GM19099 (cell line): ENCODE measurements around the gene KIF3A.

ENCODE experiments used
- POLR2A ChIP-seq: IDR thresholded peaks from 3 replicates; pipeline ENCODE4 v1.6.1; 2011; ENCODE audit warnings: low read depth; ENCODE audit not compliant: insufficient read length; ENCODE audit errors: extremely low read depth

KIF3A gene

GRCh38 chr5:132736853-132737833, at the start of gene KIF3A:
KIF3A (minus strand) TSS chr5:132737546; CDS start chr5:132737419, 127 bp downstream.
- TF ChIP-seq POLR2A, result peak; percentile 72

- no peak for TF ChIP-seq POLR2A
These were observed 49.7 kb upstream of the KIF3A start for GRCh38 chr5:132787076-132787475.

GRCh38 chr5:132785864-132786263, 48.5 kb upstream of the KIF3A start:
- no peak for TF ChIP-seq POLR2A

- no peak for TF ChIP-seq POLR2A
These were observed 48.0 kb upstream of the KIF3A start for GRCh38 chr5:132785365-132785764.

GRCh38 chr5:132782101-132782500, 44.8 kb upstream of the KIF3A start:
- TF ChIP-seq POLR2A, result no peak

GRCh38 chr5:132781029-132781428, 43.7 kb upstream of the KIF3A start:
- TF ChIP-seq POLR2A, result no peak

- TF ChIP-seq POLR2A, result no peak
These were observed 43.2 kb upstream of the KIF3A start for GRCh38 chr5:132780577-132780976.

- no peak for TF ChIP-seq POLR2A
These were observed 42.6 kb upstream of the KIF3A start for GRCh38 chr5:132779961-132780360.

- no peak for TF ChIP-seq POLR2A
These were observed 41.5 kb upstream of the KIF3A start for GRCh38 chr5:132778856-132779255.

- TF ChIP-seq POLR2A, result no peak
These were observed 40.8 kb upstream of the KIF3A start for GRCh38 chr5:132778129-132778528.

GRCh38 chr5:132777209-132778069, 40.1 kb upstream of the KIF3A start, which contains the start of gene SEPTIN8:
SEPTIN8 (minus strand) TSS chr5:132777239; CDS start chr5:132777137, 102 bp downstream.
- TF ChIP-seq POLR2A, result peak; percentile 69

- TF ChIP-seq POLR2A, result no peak
These were observed 39.5 kb upstream of the KIF3A start for GRCh38 chr5:132776938-132777208.

GRCh38 chr5:132776131-132776937, 39.0 kb upstream of the KIF3A start:
- TF ChIP-seq POLR2A, result no peak

- no peak for TF ChIP-seq POLR2A
These were observed 38.2 kb upstream of the KIF3A start for GRCh38 chr5:132775476-132775961.

GRCh38 chr5:132774896-132775295, 37.5 kb upstream of the KIF3A start:
- TF ChIP-seq POLR2A, result no peak
